ENCODE measurements around the gene CCP110.

Gene CCP110

GRCh38 chr16:19523559-19524355 lies at the start of gene CCP110:
Gene CCP110, plus strand, starts transcription at chr16:19523942. Its CDS starts 3,940 bp downstream, at chr16:19527882.
- peak; percentile 91 for DNase-seq (ENCODE audit: low read depth)

- no peak for DNase-seq (ENCODE audit: low read depth)
These were observed 49.1 kb upstream of the CCP110 start for GRCh38 chr16:19474617-19475016.

- DNase-seq (ENCODE audit: low read depth): no peak
These were observed 45.2 kb upstream of the CCP110 start for GRCh38 chr16:19478505-19478904.

GRCh38 chr16:19479302-19479721 lies 44.4 kb upstream of the CCP110 start:
- no peak for DNase-seq (ENCODE audit: low read depth)

- DNase-seq (ENCODE audit: low read depth): no peak
These were observed 42.4 kb upstream of the CCP110 start for GRCh38 chr16:19481296-19481695.

GRCh38 chr16:19481769-19482168 lies 42.0 kb upstream of the CCP110 start:
- no peak for DNase-seq (ENCODE audit: low read depth)

GRCh38 chr16:19482291-19482690 lies 41.5 kb upstream of the CCP110 start:
- DNase-seq (ENCODE audit: low read depth): no peak

- no peak for DNase-seq (ENCODE audit: low read depth)
These were observed 39.6 kb upstream of the CCP110 start for GRCh38 chr16:19484096-19484495.

- no peak for DNase-seq (ENCODE audit: low read depth)
These were observed 38.1 kb upstream of the CCP110 start for GRCh38 chr16:19485611-19486010.

GRCh38 chr16:19486051-19486450 lies 37.7 kb upstream of the CCP110 start:
- DNase-seq (ENCODE audit: low read depth): no peak

- no peak for DNase-seq (ENCODE audit: low read depth)
These were observed 36.9 kb upstream of the CCP110 start for GRCh38 chr16:19486750-19487325.

- no peak for DNase-seq (ENCODE audit: low read depth)
These were observed 35.5 kb upstream of the CCP110 start for GRCh38 chr16:19488213-19488640.

GRCh38 chr16:19490619-19491018 lies 33.1 kb upstream of the CCP110 start:
- no peak for DNase-seq (ENCODE audit: low read depth)

- DNase-seq (ENCODE audit: low read depth): no peak
These were observed 26.6 kb upstream of the CCP110 start for GRCh38 chr16:19497176-19497575.

GRCh38 chr16:19499006-19499405 lies 24.7 kb upstream of the CCP110 start:
- DNase-seq (ENCODE audit: low read depth): no peak

- no peak for DNase-seq (ENCODE audit: low read depth)
These were observed 24.3 kb upstream of the CCP110 start for GRCh38 chr16:19499481-19499880.

GRCh38 chr16:19502395-19503131 lies 21.2 kb upstream of the CCP110 start:
- DNase-seq (ENCODE audit: low read depth): peak; percentile 42

- no peak for DNase-seq (ENCODE audit: low read depth)
These were observed 20.2 kb upstream of the CCP110 start for GRCh38 chr16:19503461-19504075.

GRCh38 chr16:19505600-19506303 lies 18.0 kb upstream of the CCP110 start:
- no peak for DNase-seq (ENCODE audit: low read depth)

- no peak for DNase-seq (ENCODE audit: low read depth)
These were observed 16.8 kb upstream of the CCP110 start for GRCh38 chr16:19506965-19507364.

GRCh38 chr16:19507867-19508266 lies 15.9 kb upstream of the CCP110 start:
- DNase-seq (ENCODE audit: low read depth): no peak

- no peak for DNase-seq (ENCODE audit: low read depth)
These were observed 11.4 kb upstream of the CCP110 start for GRCh38 chr16:19512297-19512696.
